GM21528 (cell line): ENCODE measurements around the gene ABCC5.
"Not testable (repeated sequence)": the region's sequence is repeated elsewhere in the genome, so short reads cannot be mapped to it uniquely, and the experiment has no call there.

Source experiments
- ATAC-seq: cut with Tn5 transposase; IDR thresholded peaks from one replicate; pipeline ENCODE4 v1.9.1; 2021; ENCODE audit warnings: mild to moderate bottlenecking, moderate library complexity; ENCODE audit not compliant: unreplicated experiment, low FRiP score

Gene ABCC5

DNA sequence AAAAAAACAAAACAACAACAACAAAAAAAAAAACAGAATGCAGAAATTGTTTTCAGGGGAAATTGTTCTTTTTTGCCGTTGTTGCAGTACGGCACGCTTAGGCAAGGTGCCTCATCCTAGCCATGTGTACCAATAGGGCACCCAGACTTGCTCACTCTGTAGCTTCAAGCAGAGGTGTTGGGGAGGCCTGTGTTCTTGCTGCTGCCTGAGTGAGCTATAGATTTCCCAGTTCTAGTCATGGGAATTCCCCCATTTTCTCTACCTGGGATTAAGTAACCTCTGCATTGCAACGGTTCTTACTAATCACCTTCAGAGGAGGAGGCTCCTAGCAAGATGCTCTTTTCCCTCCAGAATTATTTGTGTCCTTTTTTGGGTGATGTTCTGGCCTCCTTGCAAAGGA is 120.1 kb downstream of the ABCC5 start:
- no peak for ATAC-seq

- ATAC-seq = no peak
Measured at GRCh38 chr3:183896610-183897009, 121.1 kb downstream of the ABCC5 start.

DNA sequence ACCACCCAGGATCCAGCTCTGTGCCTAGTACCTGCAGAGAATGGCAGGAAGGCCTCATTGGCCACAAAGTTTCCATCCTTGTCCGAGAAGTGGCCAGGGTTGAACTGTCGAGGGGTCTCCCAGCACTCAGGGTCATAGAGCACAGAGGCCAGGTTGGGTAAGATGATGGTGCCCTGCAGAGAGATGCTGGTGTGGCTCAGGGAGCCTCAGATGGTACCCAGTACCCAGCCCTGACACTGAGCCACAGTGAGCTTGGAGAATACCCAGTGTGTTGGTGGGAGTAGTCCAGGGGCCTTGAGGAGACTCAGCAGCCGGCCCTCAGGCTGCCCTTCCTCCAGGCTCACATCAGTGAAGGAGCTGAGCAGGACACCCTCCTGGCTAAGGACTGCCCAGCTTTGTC is 121.5 kb downstream of the ABCC5 start:
- no peak for ATAC-seq

DNA sequence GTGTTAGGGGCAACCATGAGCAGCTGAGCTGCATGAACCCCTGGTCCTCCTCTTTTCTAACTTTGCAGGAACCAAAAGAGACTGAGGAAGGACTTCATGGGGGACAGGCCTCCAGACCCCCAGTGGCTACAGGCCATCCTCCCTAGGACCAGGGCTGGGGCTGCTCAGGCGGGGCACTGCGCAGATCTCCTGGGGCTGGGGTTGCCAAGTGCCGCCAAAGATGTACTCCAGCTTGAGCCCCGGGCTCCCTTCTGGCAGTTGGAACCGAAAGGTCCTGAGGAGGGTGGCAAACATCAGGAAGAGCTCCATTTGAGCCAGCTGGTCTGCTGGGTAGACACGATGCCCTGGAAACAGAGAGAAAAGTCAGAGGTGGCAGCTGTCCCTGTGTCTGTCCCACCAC is 121.9 kb downstream of the ABCC5 start:
- ATAC-seq = no peak

- ATAC-seq = no peak
Measured at GRCh38 chr3:183895296-183895695, 122.4 kb downstream of the ABCC5 start.

- no peak for ATAC-seq
Measured at GRCh38 chr3:183892610-183893214, 125.0 kb downstream of the ABCC5 start.

- no peak for ATAC-seq
Measured at GRCh38 chr3:183885766-183886165, 131.9 kb downstream of the ABCC5 start.

GRCh38 chr3:183884427-183885296 is 133.0 kb downstream of the ABCC5 start, which contains the start of gene PARL:
PARL (minus strand) TSS chr3:183884880; CDS start chr3:183884846, 34 bp downstream.
- peak; percentile 99 for ATAC-seq

DNA sequence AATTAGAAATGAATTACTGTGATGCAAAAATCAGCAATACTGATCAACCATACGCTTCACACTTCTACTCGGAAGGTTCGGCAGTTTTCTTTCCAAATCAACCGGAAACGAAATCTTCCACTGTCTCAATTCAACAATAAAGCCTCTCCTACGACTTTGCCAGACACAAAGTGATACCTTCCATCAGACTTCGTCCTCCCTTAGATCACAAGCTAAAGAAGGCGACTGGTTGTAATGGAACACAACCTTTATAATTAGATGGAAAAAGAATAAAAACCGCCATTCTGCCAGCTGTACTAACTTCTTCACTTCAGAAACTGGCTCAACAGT is 133.6 kb downstream of the ABCC5 start:
- ATAC-seq = peak; percentile 3

GRCh38 chr3:183883291-183884096 is 134.2 kb downstream of the ABCC5 start:
- ATAC-seq = no peak

- no peak for ATAC-seq
Measured at GRCh38 chr3:183880121-183880520, 137.6 kb downstream of the ABCC5 start.

- ATAC-seq = no peak
Measured at GRCh38 chr3:183879243-183879642, 138.4 kb downstream of the ABCC5 start.

DNA sequence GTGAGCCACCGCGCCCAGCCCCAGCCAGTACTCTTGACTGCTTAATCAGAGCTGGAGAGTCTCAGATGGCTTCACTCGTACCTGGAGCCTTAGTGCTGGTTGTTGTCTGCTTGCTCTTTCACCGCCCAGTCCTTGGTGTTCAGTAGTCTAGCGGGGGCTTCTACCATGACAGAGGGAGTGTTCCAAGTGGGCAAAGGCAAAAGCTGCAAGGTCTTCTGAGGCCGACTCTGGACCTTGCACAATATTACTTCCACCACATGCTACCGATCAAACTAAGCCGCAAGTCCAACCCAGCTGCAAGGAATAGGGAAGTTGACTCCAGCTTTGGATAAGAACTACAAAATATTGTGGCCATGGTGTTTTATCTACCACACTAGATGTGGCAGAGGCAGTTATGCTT is 139.6 kb downstream of the ABCC5 start:
- ATAC-seq = no peak

- ATAC-seq = not testable (repeated sequence)
Measured at GRCh38 chr3:183877227-183877626, 140.5 kb downstream of the ABCC5 start.

- no peak for ATAC-seq
Measured at GRCh38 chr3:183875411-183875810, 142.3 kb downstream of the ABCC5 start.

DNA sequence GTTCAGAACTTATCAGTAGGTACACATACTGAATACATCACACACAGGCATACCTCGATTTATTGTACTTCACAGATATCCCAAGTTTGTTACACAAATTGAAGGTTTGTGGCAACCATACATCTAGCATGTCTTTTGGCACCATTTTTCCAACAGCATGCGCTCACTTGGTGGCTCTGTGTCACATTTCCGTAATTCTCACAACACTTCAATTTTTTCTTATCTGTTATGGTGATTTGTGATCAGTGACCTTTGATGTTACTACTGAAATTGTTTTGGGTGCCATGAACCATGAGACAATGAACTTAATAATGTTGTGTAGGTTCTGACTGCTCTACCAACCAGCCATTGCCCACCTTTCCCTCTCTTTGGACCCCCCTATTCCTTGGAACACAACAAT is 143.8 kb downstream of the ABCC5 start:
- ATAC-seq = no peak

GRCh38 chr3:183871541-183871940 is 146.1 kb downstream of the ABCC5 start:
- ATAC-seq = no peak

DNA sequence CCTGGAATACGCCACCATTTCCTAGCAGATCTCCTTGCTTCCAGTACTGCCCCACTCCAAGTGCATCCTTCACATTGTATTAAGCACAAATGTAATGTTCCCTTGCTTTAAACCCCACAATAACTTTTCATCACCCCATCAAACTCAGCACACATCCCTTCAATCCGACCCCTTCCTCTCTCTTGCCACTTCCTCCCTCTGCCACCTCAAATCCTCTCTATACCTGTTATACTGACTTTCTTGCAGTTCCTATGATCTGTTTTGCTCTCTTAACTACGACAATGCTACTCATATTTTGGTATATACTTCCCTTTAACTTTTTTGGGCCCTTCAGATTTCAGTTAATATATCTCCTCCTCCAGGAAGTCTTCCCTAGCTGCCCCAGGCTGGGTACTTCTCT is 147.1 kb downstream of the ABCC5 start:
- no peak for ATAC-seq
